K562 (cell line): Measurements from ENCODE around the gene MTMR3. TPM values are rescaled to one million over a fixed set of nuclear protein-coding genes. Genes with fewer than 3 reads are reported as not detected.

Experiments used
- ATAC-seq: fragments of 200-7000 bp; cut with Tn5 transposase; 3 replicates; pipeline ENCODE4 v1.9.1; 2020; ENCODE audit warnings: moderate library complexity
- BruUV-seq: library from RNA; stranded (reverse); fragments of 400-500 nt; replicated peaks from 2 replicates; lab custom pipeline; 2021; lab: Mats Ljungman, UMichigan
- CTCF ChIA-PET: fragments of 300-600 bp; formaldehyde crosslinking; extraction: SDS; loops from one replicate; lab custom pipeline; 2021; ENCODE audit warnings: low intra/inter-chr PET ratio; lab: Yijun Ruan, JAX
- POLR2A ChIA-PET: fragments of 300-600, 350-650 bp; sonication (Branson Sonifier 250); formaldehyde crosslinking; extraction: SDS; loops from one replicate; lab custom pipeline; 2021; ENCODE audit warnings: antibody characterized with exemption, inconsistent platforms; lab: Yijun Ruan, JAX
- DNase-seq, 4 experiments: peaks; one replicate each; pipeline versions ENCODE4 v3.0.0 to v3.0.0-alpha.2; 2011 to 2018; ENCODE audit warnings: low spot score in 3 of 4, mixed read lengths in 3 of 4; ENCODE audit errors: extremely low read depth in 1 of 4
- FAIRE-seq: peaks from 2 replicates; lab custom pipeline; 2011; peaks lifted over from hg19 to GRCh38; lab: Jason Lieb, UNC
- H2AFZ ChIP-seq: 2 replicates; pipeline ENCODE4 v1.6.0; 2011; ENCODE audit warnings: low read depth, low read length, control low read depth, inconsistent platforms
- H3K27ac ChIP-seq: fragments of 200-600 bp; 3 replicates; pipeline ENCODE4 v1.8.0; 2011; ENCODE audit warnings: low read depth, mild to moderate bottlenecking, control low read depth, inconsistent platforms, low read length, moderate library complexity, mixed read lengths; ENCODE audit errors: extremely low read depth
- H3K27me3 ChIP-seq, 2 experiments: fragments of 300-600 bp in 1 of 2; 2 replicates in 1 of 2; 3 replicates in 1 of 2; pipeline versions ENCODE4 v1.6.0 to v1.8.0; 2011; ENCODE audit warnings: inconsistent platforms in 2 of 2, low read length in 2 of 2, mild to moderate bottlenecking in 1 of 2, mixed read lengths in 1 of 2, moderate library complexity in 1 of 2; ENCODE audit not compliant: control insufficient read depth in 2 of 2, insufficient read depth in 2 of 2
- H3K36me3 ChIP-seq: fragments of 300-600 bp; 3 replicates; pipeline ENCODE4 v1.8.0; 2011; ENCODE audit warnings: mild to moderate bottlenecking, low read length, inconsistent platforms; ENCODE audit not compliant: control insufficient read depth, insufficient read depth
- H3K4me1 ChIP-seq, 2 experiments: fragments of 200-600 bp in 1 of 2; replicated peaks in 1 of 2; 2 replicates in 1 of 2; 3 replicates in 1 of 2; pipeline versions ENCODE4 v1.5.1 to v1.8.0; 2011; ENCODE audit warnings: inconsistent platforms in 2 of 2, low read length in 2 of 2, mild to moderate bottlenecking in 1 of 2, mixed read lengths in 1 of 2, moderate library complexity in 1 of 2; ENCODE audit not compliant: control insufficient read depth in 2 of 2, insufficient read depth in 2 of 2
- H3K4me2 ChIP-seq: 2 replicates; pipeline ENCODE4 v1.6.1; 2011; ENCODE audit warnings: low read length, control low read depth, inconsistent platforms, mixed read lengths; ENCODE audit not compliant: insufficient read depth
- H3K4me3 ChIP-seq: fragments of 200-600 bp; sonication (generic), shearing (Covaris generic); 2 replicates; pipeline ENCODE4 v1.5.1; 2016; ENCODE audit warnings: control low read depth, inconsistent platforms
- H3K79me2 ChIP-seq: fragments of 200-600 bp; 3 replicates; pipeline ENCODE4 v1.8.0; 2011; ENCODE audit warnings: low read length, inconsistent platforms; ENCODE audit not compliant: control insufficient read depth, insufficient read depth
- H3K9ac ChIP-seq, 2 experiments: 2 replicates each; pipeline versions ENCODE4 v1.6.0 to v1.6.1; 2011; ENCODE audit warnings: low read depth in 2 of 2, low read length in 2 of 2, control low read depth in 1 of 2, inconsistent platforms in 1 of 2, mild to moderate bottlenecking in 1 of 2, mixed read lengths in 1 of 2; ENCODE audit not compliant: insufficient read depth in 1 of 2
- H3K9me1 ChIP-seq: one replicate; pipeline ENCODE4 v1.6.0; 2011; ENCODE audit warnings: inconsistent platforms, mild to moderate bottlenecking, low read length, moderate library complexity; ENCODE audit not compliant: control insufficient read depth, insufficient read depth
- H3K9me3 ChIP-seq: replicated peaks from 2 replicates; pipeline ENCODE4 v1.5.1; 2011; ENCODE audit warnings: low read depth, low read length, inconsistent platforms; ENCODE audit not compliant: control insufficient read depth, insufficient read depth
- H4K20me1 ChIP-seq: replicated peaks from 2 replicates; pipeline ENCODE4 v1.6.1; 2011; ENCODE audit warnings: low read length, inconsistent platforms, mixed read lengths; ENCODE audit not compliant: control insufficient read depth, insufficient read depth
- BCLAF1 ChIP-seq, 2 experiments: fragments of 450-650 bp in 1 of 2; IDR thresholded peaks; 2 replicates each; pipeline ENCODE4 v1.6.1; 2011 to 2017; ENCODE audit warnings: low read depth in 2 of 2, antibody characterized with exemption in 1 of 2, borderline replicate concordance in 1 of 2, low read length in 1 of 2, mild to moderate bottlenecking in 1 of 2, mixed read lengths in 1 of 2; ENCODE audit not compliant: control insufficient read depth in 1 of 2
- COPS2 ChIP-seq: fragments of 450-650 bp; conservative IDR thresholded peaks from 2 replicates; pipeline ENCODE4 v1.6.1; 2016; ENCODE audit warnings: mild to moderate bottlenecking, moderate library complexity
- ESRRB ChIP-seq: fragments of 250-450 bp; sonication (Bioruptor Pico); IDR thresholded peaks from 2 replicates; pipeline ENCODE4 v1.5.0; 2020; ENCODE audit warnings: mild to moderate bottlenecking, moderate library complexity, borderline replicate concordance
- EWSR1 ChIP-seq: fragments of 450-650 bp; IDR thresholded peaks from 2 replicates; pipeline ENCODE4 v1.6.1; 2018; ENCODE audit warnings: borderline replicate concordance, mild to moderate bottlenecking, low read depth, moderate library complexity; ENCODE audit not compliant: partially characterized antibody
- JUND ChIP-seq, 2 experiments: IDR thresholded peaks; 2 replicates in 1 of 2; 3 replicates in 1 of 2; pipeline ENCODE4 v1.6.1; 2011; ENCODE audit warnings: borderline replicate concordance in 2 of 2, low read depth in 2 of 2, low read length in 2 of 2, improper control_type of control experiment in 1 of 2, missing biosample characterization in 1 of 2, missing genetic modification characterization in 1 of 2, missing genetic modification reagents in 1 of 2
- KDM4B ChIP-seq, 2 experiments: fragments of 450-650 bp in 1 of 2; sonication (generic) in 1 of 2; IDR thresholded peaks; 2 replicates each; pipeline ENCODE4 v1.6.1; 2016 to 2017; ENCODE audit warnings: borderline replicate concordance in 2 of 2, antibody characterized with exemption in 1 of 2, low read depth in 1 of 2, mild to moderate bottlenecking in 1 of 2
- PCBP2 ChIP-seq: fragments of 200-400 bp; formaldehyde crosslinking; IDR thresholded peaks from 2 replicates; pipeline ENCODE4 v1.6.1; 2018; ENCODE audit warnings: low read length, low read depth, mild to moderate bottlenecking, moderate library complexity; ENCODE audit not compliant: poor library complexity, severe bottlenecking
- POLR2AphosphoS5 ChIP-seq: IDR thresholded peaks from 2 replicates; pipeline ENCODE4 v1.6.1; 2011; ENCODE audit warnings: mild to moderate bottlenecking, low read depth, low read length, moderate library complexity; ENCODE audit not compliant: control insufficient read depth, insufficient read depth
- PYGO2 ChIP-seq: fragments of 450-650 bp; IDR thresholded peaks from 2 replicates; pipeline ENCODE4 v1.6.1; 2016; ENCODE audit warnings: mild to moderate bottlenecking, missing genetic modification characterization, moderate library complexity, missing compliant biosample characterization
- RAD51 ChIP-seq: fragments of 450-650 bp; IDR thresholded peaks from 2 replicates; pipeline ENCODE4 v1.7.1; 2016; ENCODE audit warnings: low read depth, mild to moderate bottlenecking, borderline replicate concordance
- SREBF2 ChIP-seq: sonication (generic); formaldehyde crosslinking; IDR thresholded peaks from 2 replicates; pipeline ENCODE4 v1.4.0; 2020; ENCODE audit warnings: mild to moderate bottlenecking, missing genetic modification reagents
- SUPT5H ChIP-seq: fragments of 450-650 bp; IDR thresholded peaks from 2 replicates; pipeline ENCODE4 v1.6.1; 2016
- TCF3 ChIP-seq: sonication (generic); formaldehyde crosslinking; IDR thresholded peaks from 2 replicates; pipeline ENCODE4 v1.4.0; 2020; ENCODE audit warnings: mild to moderate bottlenecking, missing genetic modification reagents
- ZFP1 ChIP-seq: fragments of 450-650 bp; formaldehyde crosslinking; IDR thresholded peaks from 2 replicates; pipeline ENCODE4 v1.4.0; 2020; ENCODE audit warnings: mild to moderate bottlenecking, mixed read lengths
- ZNF124 ChIP-seq: sonication (generic); formaldehyde crosslinking; IDR thresholded peaks from 2 replicates; pipeline ENCODE4 v1.8.1; 2022; ENCODE audit warnings: missing genetic modification reagents
- ZNF263 ChIP-seq: sonication (generic); formaldehyde crosslinking; IDR thresholded peaks from 2 replicates; pipeline ENCODE4 v1.8.0; 2022; ENCODE audit warnings: mild to moderate bottlenecking, missing genetic modification reagents, borderline replicate concordance
- ZNF324 ChIP-seq: fragments of 250-450 bp; sonication (Bioruptor Pico); IDR thresholded peaks from 2 replicates; pipeline ENCODE4 v1.4.0; 2020; ENCODE audit warnings: mild to moderate bottlenecking
- WGBS: fragments of 100-300 bp; shearing (Covaris generic); methylation state at CpG from one replicate; pipeline ENCODE4 v1.1.6; 2016; ENCODE audit warnings: low coverage, mixed read lengths; ENCODE audit not compliant: insufficient coverage; ENCODE audit errors: missing lambda C conversion rate; 5-methylcytosine and 5-hydroxymethylcytosine counted together
- in situ Hi-C: fragments of 300-500 bp; cut with MboI; formaldehyde crosslinking; loops from 4 replicates; pipeline ENCODE4 v1.15.0; 2018; ENCODE audit warnings: inconsistent platforms, mixed read lengths
- intact Hi-C: fragments of 100-400 bp; cut with micrococcal nuclease; formaldehyde crosslinking; loops from 2 replicates; pipeline ENCODE4 v1.14.2; 2022
- polyA plus RNA-seq, 8 experiments: library from polyadenylated mRNA; depleted of rRNA in 4 of 8; stranded (reverse) in 5 of 8; unstranded in 3 of 8; fragments of >200 nt; fragmentation: Nextera tagmentation in 2 of 8; fragmentation: Illumina TruSeq in 1 of 8; extraction: Ambion mirVana in 2 of 8; extraction: Trizol in 1 of 8; gene quantifications; 2 replicates each; pipeline versions ENCODE4 v1.2.1 to v1.2.3, GENCODE V29; 2011 to 2014; ENCODE audit warnings: inconsistent platforms in 1 of 8, missing spikeins in 1 of 8
- total RNA-seq, 7 experiments: library from RNA; depleted of rRNA in 6 of 7; stranded (reverse); fragments of >200 nt in 6 of 7; fragmentation: Illumina TruSeq in 2 of 7; extraction: Trizol in 2 of 7; gene quantifications; 2 replicates each; pipeline versions ENCODE4 v1.2.1 to v1.2.3, GENCODE V29; 2011 to 2021; ENCODE audit warnings: low replicate concordance in 1 of 7

MTMR3 gene
- total and polyA plus RNA-seq, 9 of the 15 experiments (the other 6 are each of a cell fraction or from before 2014, with no cell fraction given): 1.6 to 13.7 (median 7.9) TPM

- TF ChIP-seq ZNF324 (CRISPR knock-in tag) (no peak), TCF3 (CRISPR knock-in tag) (no peak), PYGO2 (no peak), SUPT5H (no peak), SREBF2 (no peak), BCLAF1 (IDR thresholded peaks at IDR 0.05; ENCODE audit: borderline replicate concordance in 1 of 2, control insufficient read depth in 1 of 2, low read depth in 2 of 2, low read length in 1 of 2) (no peak)
These were observed 73.7 kb downstream of the MTMR3 start (continued) for GRCh38 chr22:29956680-29957079.

GRCh38 chr22:29958170-29958569 lies 75.2 kb downstream of the MTMR3 start:
- Histone ChIP-seq H3K4me3 (no peak overlapping the region), H3K79me2 (peaks cover 18% of the 10 kb centered on the region), H4K20me1 (no peaks in the 10 kb centered on the region), H3K27ac (no peak overlapping the region), H2AFZ (no peak overlapping the region), H3K36me3 (no peaks in the 10 kb centered on the region), H3K9ac (no peak overlapping the region), H3K4me2 (no peak overlapping the region), H3K9me3 (no peaks in the 10 kb centered on the region), H3K4me1 (peaks cover 5 to 16% of the 10 kb centered on the region in 2 experiments; a peak in 3 of 5 replicates), H3K9me1 (no peaks in the 10 kb centered on the region), H3K27me3 (no peaks in the 10 kb centered on the region)
- intact Hi-C loops: no loop called here
- in situ Hi-C loops: no loop called here
- no TSS peak for BruUV-seq
- no peak for FAIRE-seq
- 68% methylated on average over 2 of the region's 2 CpGs for WGBS
- DNase-seq: no peak
- ATAC-seq: no peak
- CTCF ChIA-PET: no interaction called here
- POLR2A ChIA-PET: interaction anchor here (0.6 kb wide), 1 partner anchor 21 kb away, joined by 3 read pairs; no protein-coding TSS in a partner anchor
- TF ChIP-seq EWSR1: no peak
- no peak for TF ChIP-seq RAD51
- no peak for TF ChIP-seq ZNF263 (CRISPR knock-in tag)
- TF ChIP-seq ESRRB (CRISPR knock-in tag): no peak
- TF ChIP-seq PCBP2: no peak
- no peak for TF ChIP-seq COPS2
- TF ChIP-seq POLR2AphosphoS5: no peak
- TF ChIP-seq JUND (IDR thresholded peaks at IDR 0.05; ENCODE audit: borderline replicate concordance, low read depth, low read length): no peak
- no peak for TF ChIP-seq JUND (tag; IDR thresholded peaks at IDR 0.05; ENCODE audit: borderline replicate concordance, low read depth, low read length)
- no peak for TF ChIP-seq ZNF124
- no peak for TF ChIP-seq ZFP1 (CRISPR knock-in tag)
- TF ChIP-seq KDM4B (IDR thresholded peaks at IDR 0.05; ENCODE audit: borderline replicate concordance in 2 of 2, low read depth in 1 of 2): no peak
